ENCODE results near the gene CRIP3. TPM values are rescaled to one million over a fixed set of nuclear protein-coding genes. Genes with fewer than 3 reads are reported as not detected.

The CRIP3 gene
- total and polyA plus RNA-seq, 2 of the 8 experiments (the other 6 are each of a cell fraction or from before 2014, with no cell fraction given) = 34.0 to 46.3 TPM

DNA sequence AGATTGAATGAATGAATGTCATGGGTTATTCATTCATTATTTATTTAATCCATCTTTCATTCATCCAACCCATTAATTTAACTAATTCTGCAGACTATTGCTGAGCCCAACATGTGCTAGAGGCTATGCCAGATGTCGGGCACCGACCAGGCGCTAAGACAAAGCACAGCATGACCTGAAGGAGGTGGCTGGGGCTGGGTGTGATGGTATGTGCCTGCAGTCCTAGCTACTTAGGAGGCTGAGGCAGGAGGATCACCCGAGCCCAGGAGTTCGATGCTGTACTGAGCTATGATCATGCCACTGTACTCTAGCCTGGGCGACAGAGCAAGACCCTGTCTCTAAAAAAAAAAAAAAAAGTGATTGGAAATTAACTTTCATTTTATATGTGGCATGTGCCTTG is 16.3 kb downstream of the CRIP3 start (continued):
- TF ChIP-seq, protein P1, sequence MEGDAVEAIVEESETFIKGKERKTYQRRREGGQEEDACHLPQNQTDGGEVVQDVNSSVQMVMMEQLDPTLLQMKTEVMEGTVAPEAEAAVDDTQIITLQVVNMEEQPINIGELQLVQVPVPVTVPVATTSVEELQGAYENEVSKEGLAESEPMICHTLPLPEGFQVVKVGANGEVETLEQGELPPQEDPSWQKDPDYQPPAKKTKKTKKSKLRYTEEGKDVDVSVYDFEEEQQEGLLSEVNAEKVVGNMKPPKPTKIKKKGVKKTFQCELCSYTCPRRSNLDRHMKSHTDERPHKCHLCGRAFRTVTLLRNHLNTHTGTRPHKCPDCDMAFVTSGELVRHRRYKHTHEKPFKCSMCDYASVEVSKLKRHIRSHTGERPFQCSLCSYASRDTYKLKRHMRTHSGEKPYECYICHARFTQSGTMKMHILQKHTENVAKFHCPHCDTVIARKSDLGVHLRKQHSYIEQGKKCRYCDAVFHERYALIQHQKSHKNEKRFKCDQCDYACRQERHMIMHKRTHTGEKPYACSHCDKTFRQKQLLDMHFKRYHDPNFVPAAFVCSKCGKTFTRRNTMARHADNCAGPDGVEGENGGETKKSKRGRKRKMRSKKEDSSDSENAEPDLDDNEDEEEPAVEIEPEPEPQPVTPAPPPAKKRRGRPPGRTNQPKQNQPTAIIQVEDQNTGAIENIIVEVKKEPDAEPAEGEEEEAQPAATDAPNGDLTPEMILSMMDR (IDR thresholded peaks at IDR 0.05; ENCODE audit: control extremely low read depth in 1 of 3, insufficient read depth in 1 of 3, low read depth in 1 of 3, low read length in 3 of 3) = no peak
- TF ChIP-seq CHD2 (IDR thresholded peaks at IDR 0.05; ENCODE audit: low read length) (no peak), SUZ12 (IDR thresholded peaks at IDR 0.05; ENCODE audit: low read length) (no peak), TBP (IDR thresholded peaks at IDR 0.05; ENCODE audit: low read depth, low read length) (no peak)
